Measurements from ENCODE around the gene PABPN1L.
"Not testable (repeated sequence)": the region's sequence is repeated elsewhere in the genome, so short reads cannot be mapped to it uniquely, and the experiment has no call there.

PABPN1L gene

DNA sequence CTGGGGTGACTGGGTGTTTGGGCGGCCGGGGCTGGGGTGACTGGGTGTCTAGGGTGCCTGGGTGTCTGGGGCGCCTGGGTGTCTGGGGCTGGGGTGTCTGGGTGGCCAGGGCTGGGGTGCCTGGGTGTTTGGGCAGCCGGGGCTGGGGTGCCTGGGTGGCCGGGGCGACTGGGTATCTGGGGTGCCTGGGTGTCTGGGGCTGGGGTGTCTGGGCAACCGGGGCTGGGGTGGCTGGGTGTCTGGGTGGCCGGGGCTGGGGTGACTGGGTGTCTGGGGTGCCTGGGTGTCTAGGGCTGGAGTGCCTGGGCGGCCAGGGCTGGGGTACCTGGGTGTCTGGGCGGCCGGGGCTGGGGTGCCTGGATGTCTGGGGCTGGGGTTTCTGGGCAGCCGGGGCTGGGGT lies 41.3 kb downstream of the PABPN1L start:
- H3K4me3 ChIP-seq (ENCODE audit: low read depth, low read length), result no peak overlapping the region
- DNase-seq (ENCODE audit: low read depth), result no peak
- in situ Hi-C loops (cut with HindIII; ENCODE audit: low sequenced_read_pairs), result no loop called here
- TF ChIP-seq, protein P1, sequence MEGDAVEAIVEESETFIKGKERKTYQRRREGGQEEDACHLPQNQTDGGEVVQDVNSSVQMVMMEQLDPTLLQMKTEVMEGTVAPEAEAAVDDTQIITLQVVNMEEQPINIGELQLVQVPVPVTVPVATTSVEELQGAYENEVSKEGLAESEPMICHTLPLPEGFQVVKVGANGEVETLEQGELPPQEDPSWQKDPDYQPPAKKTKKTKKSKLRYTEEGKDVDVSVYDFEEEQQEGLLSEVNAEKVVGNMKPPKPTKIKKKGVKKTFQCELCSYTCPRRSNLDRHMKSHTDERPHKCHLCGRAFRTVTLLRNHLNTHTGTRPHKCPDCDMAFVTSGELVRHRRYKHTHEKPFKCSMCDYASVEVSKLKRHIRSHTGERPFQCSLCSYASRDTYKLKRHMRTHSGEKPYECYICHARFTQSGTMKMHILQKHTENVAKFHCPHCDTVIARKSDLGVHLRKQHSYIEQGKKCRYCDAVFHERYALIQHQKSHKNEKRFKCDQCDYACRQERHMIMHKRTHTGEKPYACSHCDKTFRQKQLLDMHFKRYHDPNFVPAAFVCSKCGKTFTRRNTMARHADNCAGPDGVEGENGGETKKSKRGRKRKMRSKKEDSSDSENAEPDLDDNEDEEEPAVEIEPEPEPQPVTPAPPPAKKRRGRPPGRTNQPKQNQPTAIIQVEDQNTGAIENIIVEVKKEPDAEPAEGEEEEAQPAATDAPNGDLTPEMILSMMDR (IDR thresholded peaks at IDR 0.05; ENCODE audit: low read depth, low read length, missing control alignments), result no peak

DNA sequence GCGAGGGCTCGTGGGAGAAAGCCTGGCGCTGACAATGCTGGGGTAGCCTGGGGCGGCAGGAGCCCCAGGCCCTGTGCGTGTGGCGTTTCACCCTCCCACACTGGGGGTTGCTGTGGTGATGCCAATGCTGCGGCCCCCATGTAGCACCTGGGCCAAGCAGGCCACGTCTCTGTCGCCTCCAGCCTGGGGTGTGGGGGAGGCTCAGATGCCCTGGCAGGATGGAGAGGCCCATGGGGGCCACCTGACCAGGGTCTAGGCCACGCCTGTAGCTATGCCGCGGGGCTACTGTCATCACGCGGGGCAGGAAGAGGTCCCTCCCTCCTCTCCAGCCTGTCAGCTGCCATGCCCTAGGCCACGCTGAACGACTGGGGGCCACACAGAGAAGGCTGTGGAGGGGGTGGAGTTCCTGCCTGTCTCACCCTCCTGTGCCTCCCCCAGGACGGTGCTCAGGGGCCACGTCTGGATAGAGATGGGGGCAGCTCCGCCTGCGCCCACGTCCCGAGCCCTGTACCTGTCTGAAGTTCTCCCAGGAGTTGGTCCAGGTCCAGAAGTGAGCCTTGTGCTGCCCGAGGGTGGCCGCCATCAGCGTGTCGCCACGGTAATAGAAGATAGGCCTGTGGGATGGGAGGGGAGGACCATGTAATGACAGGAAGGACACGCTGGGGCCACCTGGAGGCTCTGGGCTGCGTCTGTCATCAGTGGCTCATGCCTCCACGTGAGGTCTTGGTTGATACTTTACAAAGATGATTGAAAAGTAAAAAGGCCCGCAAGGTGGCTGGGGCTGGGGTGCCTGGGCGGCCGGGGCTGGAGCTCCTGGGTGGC lies 42.0 kb downstream of the PABPN1L start:
- H3K4me3 ChIP-seq (ENCODE audit: low read depth, low read length), result no peak overlapping the region
- in situ Hi-C loops (cut with HindIII; ENCODE audit: low sequenced_read_pairs), result no loop called here
- TF ChIP-seq, protein P1 (IDR thresholded peaks at IDR 0.05; ENCODE audit: low read depth, low read length, missing control alignments), result no peak
- no peak for DNase-seq (ENCODE audit: low read depth)

DNA sequence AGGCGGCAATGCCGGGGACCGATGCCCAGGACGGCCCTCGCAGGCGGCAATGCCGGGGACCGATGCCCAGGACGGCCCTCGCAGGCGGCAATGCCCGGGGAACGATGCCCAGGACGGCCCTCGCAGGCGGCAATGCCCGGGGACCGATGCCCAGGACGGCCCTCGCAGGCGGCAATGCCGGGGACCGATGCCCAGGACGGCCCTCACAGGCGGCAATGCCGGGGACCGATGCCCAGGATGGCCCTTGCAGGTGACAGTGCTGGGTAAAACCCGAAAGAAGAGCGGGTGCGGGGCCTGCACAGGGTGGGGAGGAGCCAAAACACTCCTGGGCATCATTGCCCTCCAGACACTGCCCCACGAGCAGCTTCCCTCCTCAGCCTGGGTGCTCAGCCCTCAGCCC lies 42.8 kb downstream of the PABPN1L start:
- DNase-seq (ENCODE audit: low read depth); in situ Hi-C loops (cut with HindIII; ENCODE audit: low sequenced_read_pairs); H3K4me3 ChIP-seq (ENCODE audit: low read depth, low read length): not testable (repeated sequence)

DNA sequence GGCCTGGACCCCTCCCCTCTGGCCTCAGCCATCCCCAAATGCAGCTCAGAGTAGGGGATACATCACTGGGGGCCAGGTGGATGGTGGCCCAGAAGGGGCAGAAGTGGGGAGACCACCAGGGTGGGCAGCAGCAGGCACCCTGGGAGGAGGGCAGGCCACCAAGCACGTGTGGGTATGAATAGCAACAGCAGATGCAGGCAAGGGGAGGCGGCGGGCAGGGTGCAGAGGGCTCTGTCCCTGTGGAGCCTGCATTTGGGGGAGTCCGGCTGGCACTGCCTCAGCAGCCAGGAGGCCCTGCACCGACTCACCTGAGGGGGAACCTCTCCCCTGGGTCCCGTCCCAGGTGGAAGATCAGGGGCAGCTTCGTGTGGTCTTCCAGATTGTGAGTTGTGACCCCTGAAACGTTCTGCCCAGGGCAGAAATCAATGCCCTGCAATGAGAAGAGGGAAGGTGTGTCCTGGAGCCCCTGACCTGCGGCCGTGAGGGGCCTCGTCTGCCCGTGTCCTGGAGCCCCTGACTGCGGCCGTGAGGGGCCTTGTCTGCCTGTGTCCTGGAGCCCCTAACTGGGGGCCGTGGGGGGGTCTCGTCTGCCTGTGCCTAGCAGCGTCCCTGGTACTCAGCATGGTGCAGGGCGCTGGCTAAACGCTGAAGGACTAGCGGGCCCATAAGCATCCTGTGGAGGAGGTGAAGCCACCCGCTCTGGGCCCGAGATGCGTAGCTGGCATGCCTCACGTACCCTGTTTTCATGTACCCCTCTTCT lies 44.0 kb downstream of the PABPN1L start:
- no peak for DNase-seq (ENCODE audit: low read depth)
- no peak overlapping the region for H3K4me3 ChIP-seq (ENCODE audit: low read depth, low read length)
- in situ Hi-C loops (cut with HindIII; ENCODE audit: low sequenced_read_pairs), result no loop called here
- TF ChIP-seq, protein P1 (IDR thresholded peaks at IDR 0.05; ENCODE audit: low read depth, low read length, missing control alignments), result no peak

DNA sequence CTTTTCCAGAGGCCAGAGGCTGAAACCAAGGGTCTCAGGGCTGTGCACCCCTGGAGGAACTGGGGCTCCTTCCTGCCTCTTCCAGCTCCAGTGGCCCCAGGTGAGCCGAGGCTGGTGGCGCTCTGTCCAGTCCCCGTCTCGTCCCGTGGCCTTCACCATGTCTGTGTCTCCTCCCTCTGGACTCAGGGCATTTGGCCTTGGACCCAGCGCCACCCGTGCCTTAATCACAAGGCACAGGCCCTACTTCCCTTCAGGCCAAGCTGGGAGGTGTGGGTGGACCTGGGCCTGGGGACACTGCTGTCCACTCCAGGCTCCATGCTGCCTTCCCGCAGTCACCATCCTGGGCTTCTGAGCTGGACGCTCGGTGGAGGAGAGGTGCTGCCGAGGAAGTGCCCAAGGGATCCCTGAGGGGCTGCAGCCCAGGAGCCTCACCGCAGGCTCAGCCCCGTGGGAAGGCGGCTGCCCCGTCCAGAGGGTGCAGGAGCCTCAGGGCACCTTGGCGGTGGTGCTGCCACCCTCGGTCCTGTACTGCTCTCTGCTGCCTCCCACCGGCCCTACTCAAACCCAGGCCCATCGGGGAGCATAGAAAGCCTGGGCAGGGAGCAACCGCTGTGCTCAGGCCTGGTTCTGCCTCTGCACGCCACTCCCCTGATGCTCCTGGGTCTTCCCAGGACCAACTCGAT lies 45.2 kb downstream of the PABPN1L start:
- TF ChIP-seq, protein P1 (IDR thresholded peaks at IDR 0.05; ENCODE audit: low read depth, low read length, missing control alignments), result no peak
- no peak for DNase-seq (ENCODE audit: low read depth)
- in situ Hi-C loops (cut with HindIII; ENCODE audit: low sequenced_read_pairs), result no loop called here
- no peak overlapping the region for H3K4me3 ChIP-seq (ENCODE audit: low read depth, low read length)

DNA sequence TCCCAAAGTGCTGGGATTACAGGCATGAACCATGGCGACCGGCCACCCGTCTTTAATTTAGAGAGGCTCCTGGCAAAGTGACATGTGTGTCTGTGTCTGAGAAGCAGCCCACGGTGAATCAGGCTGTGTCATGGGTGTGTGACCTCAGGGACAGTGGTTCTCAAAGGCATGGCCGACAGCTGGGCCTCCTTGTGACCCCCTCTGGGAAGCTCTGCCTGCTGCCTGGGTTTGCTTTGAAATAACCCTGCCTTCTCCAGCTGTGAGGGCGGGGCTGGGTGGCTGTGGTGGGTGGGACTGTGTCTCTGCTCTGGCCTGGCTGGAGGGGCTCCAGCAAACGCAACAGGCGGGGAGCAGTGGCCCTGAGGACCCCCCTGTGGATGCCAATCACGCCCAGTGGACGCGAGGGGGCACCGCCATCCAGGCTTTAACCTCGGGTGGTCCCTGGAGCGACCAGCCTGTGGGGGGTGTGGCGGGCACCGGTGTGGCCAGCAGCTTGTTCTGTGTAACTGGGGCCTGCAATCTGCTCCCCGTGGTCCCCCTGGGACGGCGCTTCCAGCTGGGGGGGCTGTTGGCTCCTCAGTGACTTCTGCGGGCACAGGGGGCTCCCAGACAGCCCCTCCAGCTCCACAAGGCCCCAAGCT lies 46.0 kb downstream of the PABPN1L start:
- H3K4me3 ChIP-seq (ENCODE audit: low read depth, low read length), result no peak overlapping the region
- in situ Hi-C loops (cut with HindIII; ENCODE audit: low sequenced_read_pairs), result no loop called here
- DNase-seq (ENCODE audit: low read depth), result no peak
- TF ChIP-seq, protein P1 (IDR thresholded peaks at IDR 0.05; ENCODE audit: low read depth, low read length, missing control alignments), result no peak

Data from astrocyte of the cerebellum (primary cell).